Stimulated activated CD4-positive, alpha-beta T cell treated with anti-CD3 and anti-CD28 coated beads, Interleukin-2, amount 100 ng/mL, for 4 hours (primary cell): ENCODE data around the gene PHC2.
"Not testable (repeated sequence)": the region's sequence is repeated elsewhere in the genome, so short reads cannot be mapped to it uniquely, and the experiment has no call there.

Experiments
- DNase-seq: peaks from one replicate; pipeline ENCODE4 v3.0.0-alpha.2; 2020; ENCODE audit warnings: low read depth

PHC2 gene

GRCh38 chr1:33294071-33295010 is 136.6 kb downstream of the PHC2 start:
- no peak for DNase-seq

GRCh38 chr1:33292726-33293340 is 138.1 kb downstream of the PHC2 start:
- DNase-seq, result no peak

DNA sequence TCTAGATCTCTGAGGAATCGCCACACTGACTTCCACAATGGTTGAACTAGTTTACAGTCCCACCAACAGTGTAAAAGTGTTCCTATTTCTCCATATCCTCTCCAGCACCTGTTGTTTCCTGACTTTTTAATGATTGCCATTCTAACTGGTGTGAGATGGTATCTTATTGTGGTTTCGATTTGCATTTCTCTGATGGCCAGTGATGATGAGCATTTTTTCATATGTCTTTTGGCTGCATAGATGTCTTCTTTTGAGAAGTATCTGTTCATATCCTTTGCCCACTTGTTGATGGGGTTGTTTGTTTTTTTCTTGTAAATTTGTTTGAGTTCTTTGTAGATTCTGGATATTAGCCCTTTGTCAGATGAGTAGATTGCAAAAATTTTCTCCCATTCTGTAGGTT is 140.3 kb downstream of the PHC2 start:
- not testable (repeated sequence) for DNase-seq

DNA sequence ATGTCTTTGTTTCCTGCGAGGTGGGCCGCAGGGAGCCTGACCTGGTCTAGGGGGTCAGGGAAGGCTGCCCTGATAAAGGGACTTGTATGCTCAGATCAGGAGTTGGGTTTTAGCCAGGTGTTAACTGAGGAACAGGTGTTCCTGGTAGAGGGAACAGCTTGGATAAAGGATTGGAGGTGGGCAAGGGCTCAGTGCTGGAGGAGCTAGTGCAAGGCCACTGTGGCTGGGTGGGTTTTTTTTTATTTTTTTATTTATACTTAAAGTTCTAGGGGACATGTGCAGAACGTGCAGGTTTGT is 141.1 kb downstream of the PHC2 start:
- no peak for DNase-seq

DNA sequence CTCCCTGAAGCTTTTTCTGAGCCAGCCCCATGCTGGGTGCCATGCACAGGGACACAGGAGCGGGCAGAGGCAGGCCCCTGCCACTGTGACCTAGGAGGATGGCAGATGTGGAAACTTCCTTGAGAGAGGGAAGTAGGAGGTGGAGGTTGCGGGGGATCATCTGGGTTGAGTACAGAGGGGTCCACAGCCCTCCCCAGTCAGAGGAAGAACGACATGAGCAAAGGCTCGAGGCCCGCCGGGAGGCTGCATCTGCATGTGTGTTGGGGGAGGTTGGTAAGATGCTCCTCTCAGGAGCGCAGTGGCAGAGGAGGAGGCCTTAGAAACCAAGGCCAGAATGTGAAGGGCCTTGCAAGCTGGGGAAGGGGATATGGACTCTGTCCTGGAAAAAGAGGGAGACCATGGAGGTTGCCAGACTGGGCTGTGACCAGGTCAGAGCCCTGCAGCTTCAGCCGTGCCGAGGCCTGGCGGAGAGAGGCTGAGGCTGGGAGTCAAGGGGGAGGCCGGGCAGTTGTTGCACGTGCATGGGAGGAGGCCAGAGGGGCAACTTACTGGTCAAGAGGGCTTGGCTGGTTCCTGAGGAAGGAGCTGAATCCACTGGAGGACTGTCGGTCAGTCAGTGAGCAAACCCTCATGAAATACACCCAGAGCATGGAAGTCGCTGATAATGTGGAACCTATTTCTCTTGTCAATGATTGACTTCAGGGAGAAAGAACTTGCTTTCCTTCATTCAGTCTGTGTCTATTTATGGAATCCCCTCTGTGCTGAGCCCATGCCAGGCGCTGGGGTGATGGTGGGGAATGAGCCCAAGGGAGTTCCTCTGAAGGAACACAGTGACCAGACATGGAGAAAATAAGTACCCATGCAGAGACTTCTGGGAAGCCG is 141.7 kb downstream of the PHC2 start:
- no peak for DNase-seq

- DNase-seq, result no peak
Observed at GRCh38 chr1:33287317-33287716, 143.6 kb downstream of the PHC2 start.

GRCh38 chr1:33286451-33287185 is 144.3 kb downstream of the PHC2 start:
- DNase-seq, result no peak

DNA sequence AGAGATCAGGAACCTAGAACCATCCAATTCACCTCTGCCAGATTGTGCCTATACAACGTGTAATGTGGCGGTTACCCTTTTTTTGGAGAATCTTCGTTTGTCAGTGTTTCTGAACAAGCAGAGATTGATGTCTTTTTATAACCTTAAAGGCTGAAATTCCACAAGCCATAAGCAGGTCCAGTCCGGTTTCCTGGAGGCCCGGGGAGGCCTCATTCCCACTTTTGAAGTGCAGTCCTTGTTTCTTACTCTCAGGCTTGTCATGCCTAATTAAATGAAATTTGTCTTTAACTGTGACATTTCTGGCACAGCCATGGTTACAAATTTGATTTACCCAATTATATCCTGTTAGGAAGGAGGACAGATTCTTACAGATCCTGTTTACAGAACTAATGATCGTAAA is 146.8 kb downstream of the PHC2 start:
- no peak for DNase-seq

- no peak for DNase-seq
Observed at GRCh38 chr1:33282791-33283190, 148.1 kb downstream of the PHC2 start.

- DNase-seq, result no peak
Observed at GRCh38 chr1:33281554-33282303, 149.2 kb downstream of the PHC2 start.

GRCh38 chr1:33280091-33280661 is 150.7 kb downstream of the PHC2 start:
- no peak for DNase-seq

DNA sequence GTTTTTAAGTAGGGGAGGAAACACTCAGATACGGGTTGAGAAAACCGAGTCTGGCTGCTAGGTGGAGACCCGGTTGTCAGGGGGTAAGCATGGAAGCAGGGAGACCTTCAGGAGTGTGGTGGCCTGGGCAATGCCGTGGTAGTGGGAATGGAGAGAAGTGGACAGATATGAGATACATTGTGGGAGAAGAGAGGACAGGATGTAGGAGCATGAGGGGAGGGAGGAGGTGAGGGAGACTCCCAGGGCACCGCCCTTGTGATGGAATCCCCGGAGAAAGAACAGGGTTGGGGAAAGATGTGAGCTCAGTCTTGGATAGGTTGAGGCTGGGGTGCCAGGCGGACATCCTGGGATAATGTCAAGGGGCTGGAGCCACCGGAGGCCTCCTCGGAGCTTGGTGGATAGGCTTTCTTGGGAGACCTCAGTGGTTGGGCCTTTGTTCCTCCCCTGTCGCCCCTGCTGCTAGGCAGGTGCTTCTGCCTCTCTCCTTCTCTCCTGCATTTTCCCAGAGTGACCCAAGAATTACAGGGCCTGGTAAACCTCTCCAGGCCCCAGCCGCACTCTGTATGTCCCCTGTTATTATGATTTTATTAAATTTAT is 153.3 kb downstream of the PHC2 start:
- no peak for DNase-seq

- DNase-seq, result no peak
Observed at GRCh38 chr1:33276573-33277298, 154.2 kb downstream of the PHC2 start.

DNA sequence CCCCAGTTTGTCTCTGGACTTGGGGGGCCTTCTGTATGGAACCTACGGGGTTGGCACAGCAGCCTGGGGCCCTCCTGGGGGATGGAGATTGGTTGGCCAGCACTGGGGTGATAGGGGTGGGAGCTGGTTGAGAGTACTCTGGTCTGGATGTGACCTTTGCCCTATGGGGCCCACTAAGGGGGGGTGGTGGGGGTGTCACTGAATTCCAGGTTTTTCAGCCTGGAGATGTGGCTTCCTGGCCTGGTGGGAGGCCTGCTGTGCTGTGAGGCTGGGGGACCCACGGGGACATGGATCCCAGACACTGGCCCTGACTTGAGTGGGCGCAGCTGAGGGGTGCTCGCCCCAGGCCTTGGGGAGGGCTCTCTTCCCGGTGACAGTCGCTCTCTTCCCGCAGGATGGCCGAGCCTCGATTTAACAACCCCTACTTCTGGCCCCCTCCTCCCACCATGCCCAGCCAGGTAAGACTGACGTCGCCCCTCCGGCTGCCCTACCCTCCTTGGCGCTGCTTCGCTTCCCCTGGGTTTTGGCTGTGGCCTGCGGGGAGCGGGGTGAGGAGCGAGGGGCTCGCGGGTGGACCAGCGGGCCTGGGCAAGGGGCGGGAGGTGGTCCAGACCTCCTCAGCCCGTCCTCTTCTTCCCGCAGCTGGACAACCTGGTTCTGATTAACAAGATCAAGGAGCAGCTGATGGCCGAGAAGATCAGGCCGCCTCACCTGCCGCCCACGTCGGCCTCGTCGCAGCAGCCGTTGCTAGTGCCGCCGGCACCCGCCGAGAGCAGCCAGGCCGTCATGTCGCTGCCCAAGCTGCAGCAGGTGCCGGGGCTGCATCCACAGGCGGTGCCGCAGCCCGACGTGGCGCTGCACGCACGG is 155.0 kb downstream of the PHC2 start:
- no peak for DNase-seq

GRCh38 chr1:33275195-33275594 is 155.7 kb downstream of the PHC2 start:
- no peak for DNase-seq

DNA sequence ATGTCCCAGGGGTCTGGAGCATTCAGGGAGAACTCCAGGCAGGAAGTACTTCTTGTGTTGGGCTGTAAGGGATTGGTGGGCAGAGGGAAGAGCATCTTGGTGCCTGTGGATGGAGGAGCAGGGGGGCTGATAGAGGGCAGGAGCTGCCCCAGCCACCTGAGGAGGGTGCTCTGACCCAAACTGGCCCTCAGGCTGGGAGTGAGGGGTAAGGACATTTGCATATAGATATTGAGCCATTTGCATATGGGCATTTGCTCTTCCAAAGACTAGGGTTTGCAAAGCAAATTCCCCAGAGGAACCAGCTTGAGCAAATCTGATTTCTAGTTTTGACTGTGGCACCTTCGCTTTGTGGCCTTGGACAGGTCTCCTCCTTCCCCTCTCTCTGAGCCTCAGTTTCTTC is 156.4 kb downstream of the PHC2 start:
- no peak for DNase-seq

DNA sequence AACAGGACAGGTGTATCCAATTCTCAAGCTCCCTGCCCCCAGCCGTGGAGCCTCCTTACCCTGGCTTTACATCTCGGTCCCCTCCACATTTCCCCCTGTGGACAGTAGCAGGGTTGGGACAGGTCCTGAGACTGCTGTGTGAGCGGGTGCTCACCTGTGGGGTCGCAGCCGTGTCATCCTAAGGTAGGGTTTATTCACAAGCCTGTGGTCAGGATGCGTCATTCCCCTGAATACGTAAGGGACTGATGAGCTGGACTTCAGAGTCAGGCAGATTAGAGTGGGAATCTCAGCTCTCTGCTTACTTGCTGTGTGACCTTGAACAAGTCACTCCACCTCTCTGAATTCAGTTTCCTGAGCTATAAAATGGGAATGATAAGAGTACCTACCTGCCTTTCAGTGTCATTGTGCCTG is 156.9 kb downstream of the PHC2 start:
- DNase-seq, result no peak
